Measurements from ENCODE around the gene GNG7. TPM values are rescaled to one million over a fixed set of nuclear protein-coding genes. Genes with fewer than 3 reads are reported as not detected.

Gene GNG7
- total RNA-seq, 1 donor: 0.45 TPM

DNA sequence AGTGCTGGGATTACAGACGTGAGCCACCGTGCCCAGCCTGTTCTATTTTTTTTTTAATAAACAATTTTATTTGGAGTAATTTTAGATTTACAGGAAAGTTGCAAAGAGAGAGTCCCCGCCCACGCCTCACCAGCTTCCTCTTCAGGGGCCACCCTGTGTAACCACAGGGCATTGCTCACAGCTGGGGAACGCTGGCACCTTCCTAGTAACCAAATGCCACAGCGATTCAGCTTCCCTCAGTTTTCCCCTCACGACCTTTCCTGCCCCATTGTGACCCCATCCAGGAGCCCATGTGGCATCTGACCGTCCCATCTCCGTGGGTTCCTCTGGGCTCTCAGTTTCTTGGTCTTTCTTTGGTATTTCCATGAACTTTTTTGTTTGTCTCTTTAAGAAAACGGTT lies 83.9 kb downstream of the GNG7 start:
- DNase-seq (ENCODE audit: low read depth): no peak
- H3K4me3 ChIP-seq (ENCODE audit: low read depth, low read length): no peak overlapping the region
- TF ChIP-seq, protein P1, sequence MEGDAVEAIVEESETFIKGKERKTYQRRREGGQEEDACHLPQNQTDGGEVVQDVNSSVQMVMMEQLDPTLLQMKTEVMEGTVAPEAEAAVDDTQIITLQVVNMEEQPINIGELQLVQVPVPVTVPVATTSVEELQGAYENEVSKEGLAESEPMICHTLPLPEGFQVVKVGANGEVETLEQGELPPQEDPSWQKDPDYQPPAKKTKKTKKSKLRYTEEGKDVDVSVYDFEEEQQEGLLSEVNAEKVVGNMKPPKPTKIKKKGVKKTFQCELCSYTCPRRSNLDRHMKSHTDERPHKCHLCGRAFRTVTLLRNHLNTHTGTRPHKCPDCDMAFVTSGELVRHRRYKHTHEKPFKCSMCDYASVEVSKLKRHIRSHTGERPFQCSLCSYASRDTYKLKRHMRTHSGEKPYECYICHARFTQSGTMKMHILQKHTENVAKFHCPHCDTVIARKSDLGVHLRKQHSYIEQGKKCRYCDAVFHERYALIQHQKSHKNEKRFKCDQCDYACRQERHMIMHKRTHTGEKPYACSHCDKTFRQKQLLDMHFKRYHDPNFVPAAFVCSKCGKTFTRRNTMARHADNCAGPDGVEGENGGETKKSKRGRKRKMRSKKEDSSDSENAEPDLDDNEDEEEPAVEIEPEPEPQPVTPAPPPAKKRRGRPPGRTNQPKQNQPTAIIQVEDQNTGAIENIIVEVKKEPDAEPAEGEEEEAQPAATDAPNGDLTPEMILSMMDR (IDR thresholded peaks at IDR 0.05; ENCODE audit: insufficient read depth, low read length): no peak

DNA sequence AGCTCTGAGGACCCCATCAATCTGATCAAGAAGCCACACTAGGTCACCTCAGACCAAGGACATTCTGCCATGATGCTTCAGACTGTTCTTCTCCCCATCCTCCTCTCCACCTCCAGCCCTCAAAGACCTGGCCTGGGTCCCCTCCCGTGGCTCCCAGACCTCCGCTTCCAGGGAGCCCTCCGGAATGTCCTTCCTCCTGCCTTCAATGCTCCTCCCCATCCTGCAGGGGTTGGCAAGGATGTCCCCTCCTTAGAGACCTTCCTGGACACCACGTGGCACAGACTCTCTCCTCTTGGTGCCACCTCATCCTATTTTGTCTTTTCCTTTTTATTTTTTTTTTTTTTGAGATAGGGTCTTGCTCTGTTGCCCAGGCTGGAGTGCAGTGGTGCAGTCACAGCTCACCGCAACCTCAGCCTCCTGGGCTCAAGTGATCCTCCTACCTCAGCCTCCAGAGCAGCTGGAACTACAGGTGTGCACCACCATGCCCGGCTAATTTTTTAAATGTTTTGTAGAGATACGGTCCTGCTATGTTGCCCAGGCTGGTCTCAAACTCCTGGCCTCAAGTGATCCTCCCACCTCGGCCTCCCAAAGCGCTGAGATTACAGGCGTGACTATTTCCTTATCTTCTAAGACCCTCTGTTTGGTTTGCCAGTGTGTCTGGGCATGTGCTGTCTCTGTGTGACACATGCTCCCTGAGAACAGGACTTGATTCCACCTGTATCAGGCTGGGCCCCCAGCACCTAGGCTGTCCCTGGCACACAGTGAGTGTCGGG lies 84.9 kb downstream of the GNG7 start:
- H3K4me3 ChIP-seq (ENCODE audit: low read depth, low read length): no peak overlapping the region
- TF ChIP-seq, protein P1 (IDR thresholded peaks at IDR 0.05; ENCODE audit: insufficient read depth, low read length): no peak
- DNase-seq (ENCODE audit: low read depth): no peak

DNA sequence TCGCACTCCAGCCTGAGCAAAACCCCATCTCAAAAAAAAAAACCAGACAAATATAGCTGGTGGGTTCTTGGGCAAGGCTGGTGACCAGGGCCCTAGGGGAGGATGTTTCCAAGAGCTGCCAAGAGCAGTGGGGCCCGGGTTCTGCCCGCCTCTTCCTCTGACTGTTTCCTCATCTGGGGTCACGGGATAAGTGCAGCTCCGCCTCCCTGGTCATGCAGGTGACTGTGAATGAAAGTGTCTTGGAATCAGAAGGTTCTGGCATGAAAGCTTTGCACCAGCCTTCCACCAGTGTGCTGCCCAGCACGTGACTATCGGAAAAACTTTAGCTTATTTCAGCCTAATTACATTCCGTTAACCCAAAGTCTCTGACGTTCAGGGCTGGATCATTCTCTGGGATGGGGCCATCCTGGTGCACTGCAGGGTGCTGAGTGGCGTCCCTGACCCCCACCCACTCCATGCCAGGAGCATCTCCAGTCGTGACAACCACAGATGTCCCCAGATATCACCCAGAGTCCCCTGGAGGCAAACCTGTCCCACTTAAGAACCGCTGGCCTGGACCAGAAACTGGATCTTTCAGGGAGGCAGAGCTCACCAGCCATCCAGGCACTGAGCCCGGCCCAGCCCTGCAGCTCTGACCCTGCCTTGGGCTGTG lies 85.6 kb downstream of the GNG7 start:
- DNase-seq (ENCODE audit: low read depth): no peak
- no peak overlapping the region for H3K4me3 ChIP-seq (ENCODE audit: low read depth, low read length)
- TF ChIP-seq, protein P1 (IDR thresholded peaks at IDR 0.05; ENCODE audit: insufficient read depth, low read length): no peak

DNA sequence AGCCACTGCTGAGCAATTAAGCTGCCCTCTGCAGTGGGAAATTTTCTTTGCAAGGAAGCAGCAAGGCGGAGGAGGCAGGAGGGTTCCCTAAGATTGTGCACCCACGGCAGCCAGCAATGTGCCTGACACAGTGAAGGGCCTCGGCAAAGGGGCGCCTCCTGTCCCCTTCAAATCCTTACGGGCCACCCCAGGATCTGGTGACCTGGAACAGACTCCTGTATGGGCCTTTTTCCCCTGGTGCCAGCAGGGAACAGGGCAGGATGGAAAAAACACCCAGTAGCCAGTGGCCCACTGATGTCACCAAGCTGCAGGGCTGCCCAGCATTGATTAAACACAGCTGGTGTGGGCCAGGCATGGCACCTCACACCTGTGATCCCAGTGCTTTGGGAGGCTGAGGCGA lies 86.7 kb downstream of the GNG7 start:
- TF ChIP-seq, protein P1 (IDR thresholded peaks at IDR 0.05; ENCODE audit: insufficient read depth, low read length): no peak
- no peak for DNase-seq (ENCODE audit: low read depth)
- no peak overlapping the region for H3K4me3 ChIP-seq (ENCODE audit: low read depth, low read length)

DNA sequence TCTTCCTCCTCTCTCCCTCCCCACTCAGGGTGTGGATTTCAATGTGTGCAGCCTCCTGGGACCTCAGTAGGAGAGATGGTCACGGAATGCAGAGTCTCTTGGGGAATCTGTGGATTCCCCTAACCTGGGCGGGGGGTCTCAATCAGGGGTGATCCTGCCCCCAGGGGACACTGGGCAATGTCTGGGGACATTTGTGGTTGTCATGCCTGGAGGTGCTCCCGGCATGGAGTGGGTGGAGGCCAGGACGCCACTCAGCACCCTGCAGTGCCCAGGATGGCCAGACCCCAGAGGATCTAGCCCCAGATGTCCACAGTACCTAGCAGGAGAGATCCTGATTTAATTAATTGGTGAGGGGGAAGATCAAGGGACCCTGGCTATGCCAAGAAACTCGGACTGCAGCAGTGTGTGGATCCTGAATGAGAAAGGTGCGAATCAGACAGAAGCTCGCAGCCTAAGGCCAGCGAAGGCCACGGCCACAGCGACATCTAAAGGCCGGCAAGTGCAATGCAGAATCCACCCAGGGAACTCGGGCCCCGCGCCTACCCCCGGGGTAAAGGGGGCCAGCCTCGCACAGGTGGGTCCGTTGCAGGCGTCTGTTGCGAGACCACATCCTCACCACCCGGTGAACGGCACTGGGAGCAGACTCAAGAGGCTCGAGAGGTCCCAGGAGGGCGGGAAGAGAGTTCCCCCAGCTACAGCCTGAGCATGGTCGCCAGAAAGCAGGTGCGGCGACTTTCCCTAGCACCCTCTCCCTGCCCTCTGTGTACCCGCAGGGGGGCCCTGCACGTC lies 88.8 kb downstream of the GNG7 start:
- peak; percentile 50 for DNase-seq (ENCODE audit: low read depth)
- H3K4me3 ChIP-seq (ENCODE audit: low read depth, low read length): no peak overlapping the region
- TF ChIP-seq, protein P1 (IDR thresholded peaks at IDR 0.05; ENCODE audit: insufficient read depth, low read length): peak; percentile 96

DNA sequence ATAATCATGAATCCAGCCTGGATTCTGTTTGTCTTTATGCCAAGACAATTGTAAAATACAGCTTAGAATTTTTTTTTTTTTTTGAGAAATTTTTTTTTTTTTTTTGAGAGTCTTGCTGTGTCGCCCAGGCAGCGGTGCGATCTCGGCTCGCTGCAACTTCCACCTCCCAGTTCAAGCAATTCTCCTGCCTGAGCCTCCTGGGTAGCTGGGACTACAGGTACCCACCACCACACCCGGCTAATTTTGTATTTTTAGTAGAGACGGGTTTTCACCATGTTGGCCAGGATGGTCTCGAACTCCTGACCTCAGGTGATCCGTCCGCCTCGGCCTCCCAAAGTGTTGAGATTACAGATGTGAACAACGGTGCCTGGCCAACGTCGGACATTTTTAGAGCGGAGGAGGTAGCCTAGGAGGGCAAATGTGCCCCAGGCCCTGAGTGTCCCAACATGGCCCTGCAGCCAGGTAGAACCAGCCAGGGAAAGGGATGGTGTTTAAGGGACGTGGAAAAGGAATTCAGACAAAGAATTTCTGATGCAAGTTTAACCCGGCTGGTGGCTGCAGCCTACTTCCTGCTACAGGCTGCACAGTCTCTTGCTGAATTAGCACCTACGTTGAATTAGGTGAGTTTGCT lies 89.8 kb downstream of the GNG7 start:
- TF ChIP-seq, protein P1 (IDR thresholded peaks at IDR 0.05; ENCODE audit: insufficient read depth, low read length): no peak
- H3K4me3 ChIP-seq (ENCODE audit: low read depth, low read length): no peak overlapping the region
- DNase-seq (ENCODE audit: low read depth): peak; percentile 40

All from fibroblast of the aortic adventitia (primary cell).